Measurements from ENCODE around the gene NFX1.

DNA sequence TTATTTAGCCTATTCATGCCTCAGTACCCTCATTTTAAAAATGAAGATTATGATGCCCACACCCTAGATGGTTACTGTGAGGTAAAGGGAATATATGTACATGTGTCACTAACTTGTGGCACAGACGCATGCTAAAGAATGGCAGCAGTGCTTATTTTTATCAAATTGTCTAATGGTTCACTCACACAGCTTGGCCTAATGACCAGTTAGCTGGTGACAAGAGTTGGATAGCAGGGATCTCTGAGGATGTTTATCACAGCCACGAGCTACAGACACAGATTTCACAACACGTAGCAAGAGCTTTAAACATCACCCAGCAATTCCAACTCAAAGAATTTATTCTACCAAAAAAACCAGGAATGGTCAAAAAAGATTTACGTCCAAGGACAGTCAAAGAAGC, 33.0 kb upstream of the NFX1 start:
- TF ChIP-seq, protein P1, sequence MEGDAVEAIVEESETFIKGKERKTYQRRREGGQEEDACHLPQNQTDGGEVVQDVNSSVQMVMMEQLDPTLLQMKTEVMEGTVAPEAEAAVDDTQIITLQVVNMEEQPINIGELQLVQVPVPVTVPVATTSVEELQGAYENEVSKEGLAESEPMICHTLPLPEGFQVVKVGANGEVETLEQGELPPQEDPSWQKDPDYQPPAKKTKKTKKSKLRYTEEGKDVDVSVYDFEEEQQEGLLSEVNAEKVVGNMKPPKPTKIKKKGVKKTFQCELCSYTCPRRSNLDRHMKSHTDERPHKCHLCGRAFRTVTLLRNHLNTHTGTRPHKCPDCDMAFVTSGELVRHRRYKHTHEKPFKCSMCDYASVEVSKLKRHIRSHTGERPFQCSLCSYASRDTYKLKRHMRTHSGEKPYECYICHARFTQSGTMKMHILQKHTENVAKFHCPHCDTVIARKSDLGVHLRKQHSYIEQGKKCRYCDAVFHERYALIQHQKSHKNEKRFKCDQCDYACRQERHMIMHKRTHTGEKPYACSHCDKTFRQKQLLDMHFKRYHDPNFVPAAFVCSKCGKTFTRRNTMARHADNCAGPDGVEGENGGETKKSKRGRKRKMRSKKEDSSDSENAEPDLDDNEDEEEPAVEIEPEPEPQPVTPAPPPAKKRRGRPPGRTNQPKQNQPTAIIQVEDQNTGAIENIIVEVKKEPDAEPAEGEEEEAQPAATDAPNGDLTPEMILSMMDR (IDR thresholded peaks at IDR 0.05), result no peak
- TF ChIP-seq POLR2A (IDR thresholded peaks at IDR 0.05), result no peak

Measured in thyroid gland (tissue), 4 donors.